SHP77 treated with DMSO at 0.1 percent for 48 hours (cell line): ENCODE results near the gene TEX19.
"Not testable (repeated sequence)": the region's sequence is repeated elsewhere in the genome, so short reads cannot be mapped to it uniquely, and the experiment has no call there.

ENCODE experiments used
- DNase-seq: peaks from one replicate; lab custom pipeline; 2025; lab: John Stamatoyannopoulos, UW

Gene TEX19

GRCh38 chr17:82356845-82357355 lies 2.1 kb upstream of the TEX19 start:
- peak; percentile 50 for DNase-seq

GRCh38 chr17:82357394-82357793 lies 1.7 kb upstream of the TEX19 start:
- DNase-seq = no peak

GRCh38 chr17:82359451-82360074 lies 516 bp downstream of the TEX19 start:
- DNase-seq = not testable (repeated sequence)

- no peak for DNase-seq
Observed at GRCh38 chr17:82361885-82362633, 3.0 kb downstream of the TEX19 start.

GRCh38 chr17:82365606-82366295 lies 6.7 kb downstream of the TEX19 start:
- DNase-seq = no peak

GRCh38 chr17:82366749-82367148 lies 7.7 kb downstream of the TEX19 start:
- no peak for DNase-seq

- no peak for DNase-seq
Observed at GRCh38 chr17:82367724-82368524, 8.9 kb downstream of the TEX19 start.

GRCh38 chr17:82369211-82369610 lies 10.2 kb downstream of the TEX19 start:
- no peak for DNase-seq

GRCh38 chr17:82370471-82371332 lies 11.7 kb downstream of the TEX19 start:
- no peak for DNase-seq

- no peak for DNase-seq
Observed at GRCh38 chr17:82371333-82372248, 12.5 kb downstream of the TEX19 start, which contains the start of gene UTS2R. Gene UTS2R, plus strand, starts transcription at chr17:82371765. Its CDS starts 2,560 bp downstream, at chr17:82374325.

- no peak for DNase-seq
Observed at GRCh38 chr17:82372249-82373071, 13.4 kb downstream of the TEX19 start.

- not testable (repeated sequence) for DNase-seq
Observed at GRCh38 chr17:82373072-82373452, 14.0 kb downstream of the TEX19 start.

GRCh38 chr17:82373731-82374625 lies 14.9 kb downstream of the TEX19 start:
- DNase-seq = no peak

- DNase-seq = no peak
Observed at GRCh38 chr17:82374626-82375331, 15.7 kb downstream of the TEX19 start.

- no peak for DNase-seq
Observed at GRCh38 chr17:82375359-82376041, 16.5 kb downstream of the TEX19 start.

GRCh38 chr17:82376042-82376730 lies 17.1 kb downstream of the TEX19 start:
- DNase-seq = no peak
